Kasumi-1 (cell line): ENCODE results near the gene OSMR.

Experiments used
- DNase-seq, 2 experiments: peaks; one replicate each; lab custom pipeline; 2025; lab: John Stamatoyannopoulos, UW

OSMR gene

DNA sequence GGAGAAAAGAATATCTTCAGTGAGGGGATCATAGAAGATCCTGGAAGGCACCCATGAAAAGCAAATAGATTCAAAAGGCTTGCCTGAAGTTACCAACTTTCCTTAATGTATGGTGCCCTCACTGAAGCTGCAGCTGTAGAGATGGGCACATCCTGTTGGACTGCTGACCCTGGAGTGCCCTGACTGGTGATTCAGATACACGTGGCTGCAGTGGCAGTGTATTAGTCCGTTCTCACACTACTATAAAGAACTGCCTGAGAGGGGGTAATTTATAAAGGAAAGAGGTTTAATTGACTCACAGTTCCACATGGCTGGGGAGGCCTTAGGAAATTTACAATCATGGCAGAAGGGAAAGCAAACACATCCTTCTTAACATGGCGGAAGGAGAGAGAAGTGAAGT lies 80.3 kb downstream of the OSMR start:
- no peak for DNase-seq

- no peak for DNase-seq
These were observed 81.7 kb downstream of the OSMR start for GRCh38 chr5:38927470-38927869.

GRCh38 chr5:38929838-38930237 lies 84.0 kb downstream of the OSMR start:
- DNase-seq, result no peak

DNA sequence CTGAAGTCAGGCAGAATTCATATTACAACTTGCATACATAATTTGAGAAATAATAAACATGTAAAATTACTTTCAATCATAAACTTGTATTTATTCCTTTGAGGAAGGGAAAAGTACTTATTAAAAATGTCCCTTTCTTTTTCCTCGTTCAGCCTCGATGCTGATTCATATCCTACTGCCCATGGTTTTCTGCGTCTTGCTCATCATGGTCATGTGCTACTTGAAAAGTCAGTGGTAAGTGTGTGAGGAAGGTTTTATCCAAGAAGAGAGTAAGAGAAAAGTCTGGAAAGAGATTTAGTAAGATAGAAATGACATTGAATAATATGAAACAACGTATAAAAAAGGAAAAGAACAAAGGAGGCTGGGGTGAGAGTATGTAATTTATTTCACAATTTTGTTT lies 85.9 kb downstream of the OSMR start:
- DNase-seq, result no peak

DNA sequence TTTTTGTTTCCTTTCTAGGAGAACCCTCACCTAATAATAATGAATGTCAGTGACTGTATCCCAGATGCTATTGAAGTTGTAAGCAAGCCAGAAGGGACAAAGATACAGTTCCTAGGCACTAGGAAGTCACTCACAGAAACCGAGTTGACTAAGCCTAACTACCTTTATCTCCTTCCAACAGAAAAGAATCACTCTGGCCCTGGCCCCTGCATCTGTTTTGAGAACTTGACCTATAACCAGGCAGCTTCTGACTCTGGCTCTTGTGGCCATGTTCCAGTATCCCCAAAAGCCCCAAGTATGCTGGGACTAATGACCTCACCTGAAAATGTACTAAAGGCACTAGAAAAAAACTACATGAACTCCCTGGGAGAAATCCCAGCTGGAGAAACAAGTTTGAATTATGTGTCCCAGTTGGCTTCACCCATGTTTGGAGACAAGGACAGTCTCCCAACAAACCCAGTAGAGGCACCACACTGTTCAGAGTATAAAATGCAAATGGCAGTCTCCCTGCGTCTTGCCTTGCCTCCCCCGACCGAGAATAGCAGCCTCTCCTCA lies 87.1 kb downstream of the OSMR start:
- DNase-seq, result no peak

- no peak for DNase-seq
These were observed 89.6 kb downstream of the OSMR start for GRCh38 chr5:38935437-38935836.

DNA sequence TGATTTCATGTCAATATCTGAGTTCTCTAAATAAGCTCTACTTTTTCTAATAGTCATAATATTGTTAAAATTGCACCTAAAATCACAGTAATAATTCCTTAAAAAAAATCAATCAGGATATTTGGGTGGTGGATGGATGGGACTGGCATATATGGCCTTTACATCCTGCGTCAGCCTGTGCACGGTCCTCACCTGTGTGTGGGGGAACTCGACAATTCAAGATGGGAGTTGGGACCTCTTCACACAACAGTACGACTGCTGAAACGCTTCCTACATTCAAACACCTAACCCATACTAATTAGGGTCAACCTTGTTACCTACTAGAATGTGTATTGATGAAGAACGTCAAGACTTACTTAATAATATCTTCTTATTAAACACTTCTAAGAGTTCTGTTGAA lies 90.5 kb downstream of the OSMR start:
- DNase-seq, result no peak

DNA sequence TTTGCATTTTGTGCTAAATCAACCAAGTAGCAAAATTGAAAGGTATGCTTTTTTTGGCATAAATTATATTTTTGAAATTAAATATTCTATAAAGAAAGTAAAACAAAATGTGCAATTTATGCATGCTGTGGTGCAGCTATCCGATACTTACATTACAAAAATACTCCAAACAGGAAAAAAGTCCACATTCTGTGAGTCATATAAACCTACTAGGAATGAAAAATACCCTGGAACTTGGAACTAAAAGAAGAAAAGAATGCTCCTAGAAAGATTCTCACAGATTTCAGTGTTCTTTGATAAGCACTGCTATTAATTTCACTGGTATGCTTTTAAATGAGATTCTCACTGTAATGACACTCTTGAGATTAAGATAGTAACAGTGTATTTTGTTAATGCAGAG lies 92.6 kb downstream of the OSMR start:
- no peak for DNase-seq

- DNase-seq, result no peak
These were observed 93.2 kb downstream of the OSMR start for GRCh38 chr5:38938973-38939372.

DNA sequence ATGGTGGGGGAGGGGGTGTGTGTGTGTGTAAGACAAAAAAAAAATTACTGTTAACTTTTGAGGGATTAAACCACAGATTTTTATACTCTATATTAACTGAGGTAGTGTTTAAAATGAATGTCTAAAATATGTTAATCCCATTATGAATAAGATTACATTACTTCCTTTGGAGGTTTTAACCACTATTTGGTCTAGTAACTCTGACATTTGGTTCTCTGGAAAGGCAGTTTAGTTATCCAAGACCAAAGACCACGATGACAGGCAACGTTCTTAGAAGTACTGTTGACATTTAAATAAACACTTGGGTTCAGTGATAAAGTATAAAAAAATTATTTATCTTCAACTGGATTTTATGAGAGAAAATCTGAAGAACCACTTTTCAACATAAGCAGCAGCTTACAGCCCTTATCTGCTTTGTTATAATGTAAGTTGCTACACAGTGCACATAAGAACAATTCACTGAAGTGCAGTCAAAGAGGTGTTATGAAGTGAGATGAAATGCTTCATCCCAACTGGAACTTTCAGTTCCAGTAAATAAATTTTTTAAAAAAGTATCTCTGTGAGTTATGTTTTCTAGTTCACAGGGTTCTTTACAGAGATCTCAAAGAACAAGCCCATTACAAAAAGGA lies 94.5 kb downstream of the OSMR start:
- DNase-seq, result no peak

- no peak for DNase-seq
These were observed 96.1 kb downstream of the OSMR start for GRCh38 chr5:38941912-38942311.

DNA sequence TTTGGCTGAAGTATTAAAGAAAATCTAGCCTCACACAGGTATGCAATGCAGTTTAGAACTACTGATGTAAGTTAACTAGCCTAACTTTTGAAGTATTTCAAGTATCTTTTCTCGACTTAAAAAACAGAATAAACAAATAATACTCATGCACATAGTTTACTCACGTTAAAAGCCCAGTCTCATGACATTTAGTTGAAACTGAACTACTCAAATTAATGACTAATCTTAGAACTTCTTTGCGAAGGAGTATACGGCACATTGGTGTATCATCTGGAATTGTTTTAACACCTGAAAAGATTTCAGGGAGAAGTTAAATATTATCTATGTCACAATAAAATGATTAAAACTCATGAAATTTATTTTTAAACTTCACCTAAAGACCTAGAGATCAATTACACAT lies 98.5 kb downstream of the OSMR start:
- no peak for DNase-seq

- no peak for DNase-seq
These were observed 102.7 kb downstream of the OSMR start for GRCh38 chr5:38948501-38948900.

DNA sequence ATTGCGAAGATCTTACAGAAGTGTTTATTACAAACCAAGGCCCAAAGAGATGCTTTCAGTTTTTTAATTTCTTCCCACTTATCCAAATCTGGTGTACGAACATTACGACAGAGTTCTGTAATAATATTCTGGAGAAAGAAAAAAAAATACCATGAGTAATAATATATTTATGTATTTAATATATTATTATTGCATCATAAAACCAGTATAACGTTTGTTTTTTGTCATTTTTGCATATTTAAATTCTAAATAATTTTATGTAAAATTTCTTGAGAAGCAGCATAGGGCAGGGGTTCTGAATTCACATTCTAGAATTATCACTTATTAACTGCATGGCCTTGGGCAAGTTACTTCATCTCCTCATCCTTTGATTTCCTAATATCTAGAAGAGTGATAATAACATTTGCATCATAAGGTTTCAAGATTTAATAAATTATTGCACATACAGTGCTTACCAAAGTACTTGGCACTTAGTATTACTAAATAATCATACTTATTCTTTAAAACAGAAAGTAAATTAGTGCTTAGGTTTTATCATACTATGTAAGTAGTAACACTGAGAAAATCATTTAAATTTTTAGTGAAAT lies 107.7 kb downstream of the OSMR start:
- no peak for DNase-seq

DNA sequence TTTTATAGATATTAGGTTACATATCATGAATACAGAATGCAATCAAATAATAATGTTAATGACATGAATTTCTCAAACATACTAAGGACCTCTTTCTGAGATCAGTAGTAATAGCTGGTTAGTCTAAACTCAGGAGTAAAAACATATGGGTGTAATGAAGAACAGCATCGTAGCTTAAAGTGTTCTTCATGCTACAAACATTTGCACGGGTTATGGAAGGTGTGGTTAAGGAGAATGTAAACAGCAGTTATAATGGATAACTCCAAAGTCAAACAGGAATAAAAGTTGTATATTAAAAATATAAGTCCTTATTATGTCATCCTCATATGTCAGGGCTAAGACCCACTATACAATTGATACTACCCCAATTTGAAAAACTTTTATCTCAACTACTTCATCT lies 115.9 kb downstream of the OSMR start:
- no peak for DNase-seq

- no peak for DNase-seq
These were observed 122.9 kb downstream of the OSMR start for GRCh38 chr5:38968665-38969064.

- no peak for DNase-seq
These were observed 132.2 kb downstream of the OSMR start for GRCh38 chr5:38978036-38978435.

GRCh38 chr5:38979535-38979934 lies 133.7 kb downstream of the OSMR start:
- no peak for DNase-seq
